NCI-H82 treated with DMSO at 0.1 percent for 48 hours (cell line): ENCODE data around the gene CXorf38.
"Not testable (repeated sequence)": the region's sequence is repeated elsewhere in the genome, so short reads cannot be mapped to it uniquely, and the experiment has no call there.

Source experiments
- DNase-seq: peaks from one replicate; lab custom pipeline; 2025; ENCODE audit not compliant: unreplicated experiment; lab: John Stamatoyannopoulos, UW

The CXorf38 gene

DNA sequence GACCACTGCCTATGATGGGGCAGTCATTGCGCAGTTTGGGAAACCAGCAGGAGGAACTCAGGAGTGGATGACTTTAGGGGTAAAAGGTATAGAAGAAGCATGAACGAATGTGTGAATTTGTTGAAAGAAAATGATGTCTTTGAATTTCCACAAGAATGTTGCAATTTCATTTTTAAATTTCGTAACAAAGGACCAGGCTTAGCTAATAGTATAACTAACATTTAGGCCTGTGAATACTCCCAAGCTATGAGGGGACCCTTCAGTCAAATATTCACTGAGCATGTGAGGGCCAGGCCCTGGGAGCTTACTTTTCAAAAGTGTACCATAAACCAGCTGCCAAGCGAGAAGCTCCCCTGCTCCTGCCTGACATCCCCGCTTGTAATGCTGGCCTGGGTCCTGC, 18.9 kb downstream of the CXorf38 start:
- DNase-seq = no peak

DNA sequence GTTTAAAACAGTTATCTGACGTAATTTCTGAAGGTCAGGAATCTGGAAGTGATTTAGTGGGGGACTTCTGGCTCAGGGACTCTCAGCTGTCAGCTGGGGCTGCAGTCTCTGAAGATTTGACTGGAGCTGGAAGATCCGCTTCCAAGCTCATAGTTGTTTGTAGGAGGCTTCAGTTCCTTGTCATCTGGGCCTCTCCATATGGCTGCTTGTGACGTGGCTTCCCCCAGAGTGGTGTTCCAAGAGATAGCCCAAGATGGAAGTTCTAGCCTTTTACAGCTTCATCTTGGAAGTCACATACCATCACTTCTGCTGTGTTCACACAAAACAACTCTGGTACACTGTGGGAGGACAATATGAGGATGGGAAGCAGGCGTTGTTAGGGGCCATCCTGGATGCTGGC, 22.1 kb downstream of the CXorf38 start:
- no peak for DNase-seq

DNA sequence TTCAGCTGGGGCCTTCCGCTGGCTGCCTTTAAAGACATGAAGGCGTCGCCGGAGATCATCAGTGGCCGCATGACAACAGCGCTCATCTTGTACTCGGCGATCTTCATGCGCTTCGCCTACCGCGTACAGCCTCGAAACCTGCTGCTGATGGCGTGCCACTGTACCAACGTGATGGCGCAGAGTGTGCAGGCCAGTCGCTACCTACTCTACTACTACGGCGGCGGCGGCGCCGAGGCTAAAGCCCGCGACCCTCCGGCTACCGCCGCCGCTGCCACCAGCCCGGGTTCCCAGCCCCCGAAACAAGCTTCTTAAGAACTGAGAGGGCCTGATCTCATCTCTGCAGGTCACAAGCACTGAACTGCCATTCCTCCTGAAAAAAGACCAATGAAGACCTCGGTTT, 23.7 kb downstream of the CXorf38 start:
- DNase-seq = no peak

DNA sequence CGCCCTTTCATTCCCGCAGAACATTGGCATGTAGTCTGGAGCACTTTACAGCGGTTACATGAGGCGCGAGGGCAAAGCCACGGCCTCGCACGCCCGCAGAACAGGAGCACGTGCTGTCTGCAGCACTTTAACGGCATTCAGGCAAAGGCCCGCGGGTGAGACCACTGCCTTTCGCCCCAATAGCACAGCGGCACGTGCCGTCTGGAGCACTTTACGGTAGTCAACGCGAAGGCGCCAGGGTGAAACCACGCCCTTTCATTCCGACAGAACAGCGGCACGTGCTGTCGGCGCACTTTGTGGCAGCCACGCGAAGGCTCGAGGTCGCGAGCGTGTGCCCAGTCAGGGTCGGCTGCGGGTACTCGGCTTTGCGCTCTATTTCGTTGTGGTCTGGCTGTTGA, 24.2 kb downstream of the CXorf38 start, which contains the start of gene MPC1L:
MPC1L (plus strand) TSS at position 290 of the 398 bp plus-strand sequence. CDS start 138 bp downstream, outside the sequence.
- DNase-seq = no peak

DNA sequence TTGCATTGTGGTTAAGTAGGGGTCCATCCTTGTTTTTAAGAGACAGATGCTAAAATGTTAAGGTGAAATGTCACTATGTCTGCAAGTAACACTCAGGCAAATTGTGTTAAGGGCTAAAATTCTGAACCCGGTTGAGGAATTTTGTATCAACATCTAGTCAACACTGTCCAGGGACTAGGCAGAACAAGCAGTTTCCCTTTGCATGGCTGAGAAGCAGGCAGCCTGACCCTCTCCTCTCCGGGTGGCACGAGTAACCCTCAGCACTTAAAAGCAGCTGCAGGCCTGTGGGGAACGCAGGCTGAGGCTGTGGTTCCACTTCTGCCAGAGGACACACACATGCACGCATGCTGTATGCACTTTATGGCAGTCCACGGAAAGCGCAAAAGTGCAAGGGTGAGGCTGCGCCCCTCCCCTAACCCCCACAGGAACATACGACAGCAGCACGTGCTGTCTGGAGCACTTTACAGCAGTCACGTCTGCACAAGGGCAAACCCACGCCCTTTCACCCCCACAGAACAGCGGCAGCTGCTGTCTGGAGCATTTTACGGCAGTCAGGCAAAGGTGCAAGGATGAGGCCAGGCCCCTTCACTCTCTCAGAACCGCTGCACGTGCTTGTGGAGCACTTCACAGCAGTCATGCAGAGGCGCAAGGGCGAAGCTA, 24.8 kb downstream of the CXorf38 start:
- DNase-seq = no peak

DNA sequence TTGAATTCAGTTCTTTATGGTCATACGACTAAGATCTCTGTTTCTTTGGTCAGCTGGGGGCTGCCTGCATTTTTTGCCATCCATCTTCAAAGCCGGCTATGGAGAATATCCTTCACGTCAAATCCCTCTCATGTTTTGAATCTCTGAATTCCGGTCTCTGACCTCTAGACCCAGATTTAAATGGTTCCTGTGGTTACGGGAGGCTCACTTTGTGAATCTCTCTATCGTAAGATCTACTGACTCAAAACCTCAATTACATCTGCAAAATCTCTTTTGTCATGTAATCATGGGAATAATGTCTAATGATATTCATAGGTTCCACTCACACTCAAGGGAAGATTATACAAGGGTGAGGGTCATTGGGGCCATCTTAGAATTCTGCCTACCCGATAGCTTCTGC, 29.8 kb downstream of the CXorf38 start:
- no peak for DNase-seq

DNA sequence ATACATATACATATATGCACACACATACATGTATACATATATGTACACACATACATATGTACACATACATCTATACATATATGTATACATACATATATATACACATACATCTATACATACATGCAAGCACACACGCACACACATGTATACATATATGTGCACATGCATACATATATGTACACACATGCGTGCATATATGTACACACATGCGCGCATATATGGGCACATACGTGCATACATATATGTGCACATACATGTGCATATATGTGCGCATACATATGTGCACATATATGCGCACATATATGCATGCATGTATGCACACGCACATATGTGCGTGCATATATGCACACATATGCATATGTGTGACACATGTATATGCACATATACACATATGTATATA, 31.4 kb downstream of the CXorf38 start:
- no peak for DNase-seq

DNA sequence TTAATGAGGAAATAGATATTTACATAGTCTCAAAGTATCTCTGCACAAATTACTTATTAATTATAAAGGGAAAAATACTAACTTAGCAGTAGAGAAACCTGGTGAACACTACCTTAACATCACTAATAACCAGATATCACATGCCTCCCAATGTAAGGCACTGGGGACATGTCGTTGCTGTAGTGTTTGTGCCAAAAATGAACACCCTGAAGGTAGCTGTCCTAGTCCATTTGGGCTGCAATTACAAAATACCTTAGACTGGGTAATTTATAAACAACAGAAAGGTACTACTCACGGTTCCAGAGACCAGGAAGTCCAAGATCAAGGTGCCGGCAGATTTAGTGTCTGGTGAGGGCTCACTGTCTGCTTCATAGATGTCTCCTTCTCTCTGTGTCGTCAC, 34.9 kb downstream of the CXorf38 start:
- no peak for DNase-seq

DNA sequence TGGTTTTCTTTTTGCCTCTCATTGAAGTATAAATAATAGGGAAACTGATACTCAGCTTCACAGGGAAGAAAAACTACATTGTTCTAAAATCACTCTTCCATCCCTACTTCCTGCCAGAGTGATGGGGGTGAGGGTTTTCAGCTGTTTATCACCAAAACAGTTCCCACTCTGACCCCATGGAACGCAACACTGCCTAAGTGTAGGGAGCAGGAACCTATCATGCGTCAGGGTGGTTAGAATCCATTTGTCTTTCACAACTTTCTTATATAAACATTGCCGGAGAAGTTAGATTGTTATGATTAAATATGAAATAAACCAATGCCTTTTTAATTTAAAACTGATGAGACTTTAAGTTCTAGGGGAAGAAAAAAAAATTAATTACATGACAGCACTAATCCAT, 40.0 kb downstream of the CXorf38 start:
- no peak for DNase-seq

DNA sequence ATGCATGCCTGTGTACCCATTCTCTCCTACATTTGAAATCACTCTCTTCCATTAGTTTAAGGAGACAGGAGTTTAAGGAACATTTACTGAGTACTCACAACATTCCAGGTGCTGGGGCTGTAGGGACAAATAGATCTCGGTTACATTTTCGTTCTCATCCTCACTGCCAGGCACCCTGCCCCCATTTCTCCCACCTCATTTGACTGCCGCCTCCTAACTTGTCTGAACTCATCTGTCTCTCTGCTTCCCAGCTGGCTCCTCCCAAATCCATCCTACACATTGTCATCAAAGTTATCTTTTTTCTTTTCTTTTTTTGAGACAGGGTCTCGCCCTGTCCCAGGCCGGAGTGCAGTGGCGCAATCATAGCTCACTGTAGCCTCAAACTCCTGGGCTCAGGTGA, 43.9 kb downstream of the CXorf38 start:
- DNase-seq = no peak

DNA sequence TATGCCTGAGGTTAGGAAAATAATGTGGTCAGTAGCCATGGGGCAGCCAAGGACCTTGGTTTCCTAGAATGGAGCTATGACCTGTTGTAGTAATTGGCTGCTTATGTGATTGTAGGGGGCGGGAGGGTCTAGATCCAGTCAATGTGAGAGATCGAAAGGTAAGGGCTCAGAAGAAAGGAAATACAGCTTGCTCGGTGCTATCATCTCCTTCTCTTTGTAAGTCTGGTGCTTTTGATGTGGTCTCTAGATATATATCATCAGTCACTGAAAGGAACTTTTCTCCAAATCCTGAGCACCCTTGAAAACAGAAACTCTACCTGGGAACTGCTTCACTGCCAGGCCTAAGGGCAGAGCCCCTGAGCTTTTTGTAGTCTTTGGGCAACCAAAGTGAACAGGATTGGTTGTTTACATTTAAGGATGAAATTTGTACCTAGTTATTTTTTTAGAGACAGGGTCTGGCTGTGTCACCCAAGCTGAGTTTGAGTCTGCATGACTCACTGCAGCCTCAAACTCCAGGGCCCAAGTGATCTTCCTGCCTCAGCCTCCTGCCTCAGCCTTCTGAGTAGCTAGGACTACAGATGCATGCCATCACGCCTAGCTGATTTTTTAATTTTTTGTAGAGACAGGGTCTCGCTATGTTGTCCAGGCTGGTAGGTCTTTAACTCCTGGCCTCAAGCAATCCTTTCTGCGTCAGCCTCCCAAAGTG, 57.6 kb downstream of the CXorf38 start:
- not testable (repeated sequence) for DNase-seq

DNA sequence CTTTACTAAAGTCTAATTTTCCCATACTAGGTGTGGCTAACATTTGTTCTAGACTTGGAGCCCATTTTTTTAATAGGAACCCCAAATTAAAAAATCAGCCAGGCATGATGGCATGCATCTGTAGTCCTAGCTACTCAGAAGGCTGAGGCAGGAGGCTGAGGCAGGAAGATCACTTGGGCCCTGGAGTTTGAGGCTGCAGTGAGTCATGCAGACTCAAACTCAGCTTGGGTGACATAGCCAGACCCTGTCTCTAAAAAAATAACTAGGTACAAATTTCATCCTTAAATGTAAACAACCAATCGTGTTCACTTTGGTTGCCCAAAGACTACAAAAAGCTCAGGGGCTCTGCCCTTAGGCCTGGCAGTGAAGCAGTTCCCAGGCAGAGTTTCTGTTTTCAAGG, 59.7 kb downstream of the CXorf38 start:
- DNase-seq = not testable (repeated sequence)

DNA sequence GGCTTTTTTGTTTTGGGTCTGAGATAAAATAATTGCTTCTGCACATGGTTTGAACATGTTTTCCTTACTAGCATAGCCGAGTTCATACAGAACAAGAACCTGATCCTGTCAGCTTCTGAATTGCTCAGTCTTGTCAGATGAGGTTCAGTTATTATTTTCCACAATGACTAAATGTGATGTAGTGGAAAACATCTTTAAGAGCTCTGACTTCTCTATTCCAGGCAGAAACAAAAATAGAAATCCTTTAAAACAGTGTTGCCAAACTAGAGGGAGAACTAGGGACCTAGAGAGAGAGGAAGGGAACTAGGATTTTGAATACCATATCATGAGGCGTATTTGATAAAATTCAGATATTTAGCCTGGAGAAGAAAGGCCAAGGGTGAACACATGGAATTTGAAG, 64.5 kb downstream of the CXorf38 start:
- DNase-seq = no peak

DNA sequence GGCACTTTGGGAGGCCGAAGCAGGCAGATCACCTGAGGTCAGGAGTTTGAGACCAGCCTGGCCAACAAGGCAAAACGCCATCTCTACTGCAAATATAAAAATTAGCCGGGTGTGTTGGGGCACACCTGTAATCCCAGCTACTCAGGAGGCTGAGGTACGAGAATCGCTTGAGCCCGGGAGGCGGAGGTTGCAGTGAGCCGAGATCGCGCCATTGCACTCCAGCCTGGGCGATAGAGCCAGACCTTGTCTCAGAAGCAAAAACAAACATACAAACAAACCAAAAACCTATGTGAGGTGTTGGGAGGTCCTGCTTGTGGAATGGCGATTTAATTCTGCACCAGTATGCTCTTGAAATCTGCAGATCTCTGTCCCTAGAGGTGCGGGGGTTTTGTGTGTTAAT, 65.2 kb downstream of the CXorf38 start:
- not testable (repeated sequence) for DNase-seq

DNA sequence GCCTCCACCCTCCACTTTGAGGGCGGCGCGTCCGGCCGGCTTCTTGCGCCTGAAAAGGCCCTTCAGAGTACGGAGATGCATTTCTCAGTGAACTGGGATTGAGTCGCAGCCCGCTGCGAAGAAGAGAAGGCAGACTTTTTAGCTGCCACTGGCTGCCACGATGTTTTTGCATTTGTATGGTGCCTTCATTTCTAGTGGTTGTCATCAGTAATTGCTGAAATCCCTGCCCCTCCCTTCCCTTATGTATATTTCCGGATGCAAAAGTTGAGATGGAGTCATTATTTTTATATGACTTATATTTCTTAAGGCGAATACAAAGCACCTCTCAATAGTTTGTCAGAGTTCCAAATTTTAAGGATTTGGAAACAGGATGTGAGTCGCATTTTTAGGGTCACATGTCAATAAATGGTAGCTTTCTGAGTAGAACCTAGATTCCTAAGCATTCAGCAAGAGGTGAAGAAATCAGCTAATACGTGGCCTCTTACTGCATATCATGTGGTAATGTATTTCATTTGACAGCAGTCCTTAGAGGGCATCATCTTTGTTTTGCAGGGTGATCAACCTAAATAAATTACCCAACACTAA, 65.9 kb downstream of the CXorf38 start:
- no peak for DNase-seq

DNA sequence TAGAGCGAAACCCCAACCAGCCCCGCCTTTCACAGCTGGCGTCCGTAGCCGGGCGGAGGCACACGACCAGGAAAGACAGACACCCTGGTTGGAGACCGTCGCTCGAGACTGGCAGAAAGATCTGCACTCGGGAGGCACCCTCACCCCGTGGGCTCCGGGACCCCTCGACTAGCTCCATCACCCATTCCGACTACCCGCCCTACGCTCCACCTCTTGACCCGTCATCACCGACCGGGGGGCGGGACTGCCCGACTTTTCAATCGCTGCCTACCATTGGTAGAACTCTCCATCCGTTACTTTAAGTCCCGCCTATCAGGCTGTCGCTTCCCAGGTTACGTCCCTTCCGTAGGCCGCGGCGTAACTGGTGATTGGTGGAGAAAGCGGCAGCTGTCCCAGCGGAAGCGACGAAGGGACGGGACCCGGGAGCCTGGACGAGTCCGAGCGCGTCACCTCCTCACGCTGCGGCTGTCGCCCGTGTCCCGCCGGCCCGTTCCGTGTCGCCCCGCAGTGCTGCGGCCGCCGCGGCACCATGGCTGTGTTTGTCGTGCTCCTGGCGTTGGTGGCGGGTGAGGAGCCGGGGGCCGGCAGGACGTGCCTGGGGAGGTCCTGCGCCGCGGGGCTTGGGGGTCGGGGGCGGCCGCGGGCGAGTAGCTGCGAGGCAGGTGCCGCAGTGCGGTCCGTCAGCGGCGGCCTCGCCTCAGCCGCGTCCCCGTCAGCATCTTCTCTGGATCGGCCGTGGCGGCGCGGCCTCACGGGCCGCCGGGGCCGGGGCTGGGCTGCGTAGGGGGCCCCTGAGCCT, 66.6 kb downstream of the CXorf38 start, which contains the start of gene ATP6AP2:
ATP6AP2 (plus strand) TSS at position 434 of the 799 bp plus-strand sequence; CDS start at position 530, 96 bp downstream.
- peak; percentile 91 for DNase-seq

DNA sequence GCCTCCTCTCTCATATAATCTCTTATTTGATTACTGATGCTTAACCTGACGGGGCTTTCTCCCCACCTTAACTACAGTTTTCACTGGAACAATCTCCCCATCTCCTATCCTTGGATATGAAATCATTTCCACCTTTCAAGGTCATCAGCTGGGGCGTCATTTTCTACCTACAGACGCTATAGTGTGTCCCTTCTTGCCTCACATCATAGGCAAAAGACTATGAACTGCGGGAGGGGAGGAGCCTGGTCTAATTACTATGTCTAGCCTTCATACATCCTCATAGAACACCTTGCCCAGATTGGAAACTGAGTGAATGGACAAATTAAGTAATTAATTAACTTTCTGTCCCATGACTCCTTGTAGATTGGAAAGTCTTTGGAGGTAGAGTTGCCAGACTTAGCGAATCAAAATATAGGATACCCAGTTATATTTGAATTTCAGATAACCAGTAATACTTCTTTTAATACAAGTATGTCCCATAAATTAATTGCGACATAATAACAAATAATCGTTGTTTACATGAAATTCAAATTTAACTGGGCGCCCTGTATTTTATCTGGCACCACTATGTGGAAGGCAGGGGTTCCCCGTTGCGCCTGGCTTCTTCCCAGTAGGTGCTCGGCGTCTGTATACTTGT, 67.3 kb downstream of the CXorf38 start:
- no peak for DNase-seq

DNA sequence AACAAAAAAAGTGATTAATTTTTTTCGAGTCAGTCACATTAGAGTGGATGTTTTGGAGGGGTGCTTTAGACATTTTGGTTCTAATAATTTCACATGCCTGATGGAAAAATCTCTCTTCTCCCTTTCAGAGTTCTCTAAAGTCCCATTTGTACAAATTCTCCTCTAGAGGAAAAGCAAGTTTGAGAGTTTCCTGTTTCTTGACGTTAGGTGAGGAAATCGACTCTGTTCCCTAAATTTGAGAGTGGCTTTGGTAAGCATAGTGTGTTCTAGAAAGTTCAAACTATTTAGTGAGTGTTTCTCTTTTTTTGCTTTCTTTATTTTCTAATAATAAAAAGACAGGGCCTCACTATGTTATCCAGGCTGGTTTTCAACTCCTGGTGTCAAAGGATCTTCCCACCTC, 68.2 kb downstream of the CXorf38 start:
- no peak for DNase-seq

DNA sequence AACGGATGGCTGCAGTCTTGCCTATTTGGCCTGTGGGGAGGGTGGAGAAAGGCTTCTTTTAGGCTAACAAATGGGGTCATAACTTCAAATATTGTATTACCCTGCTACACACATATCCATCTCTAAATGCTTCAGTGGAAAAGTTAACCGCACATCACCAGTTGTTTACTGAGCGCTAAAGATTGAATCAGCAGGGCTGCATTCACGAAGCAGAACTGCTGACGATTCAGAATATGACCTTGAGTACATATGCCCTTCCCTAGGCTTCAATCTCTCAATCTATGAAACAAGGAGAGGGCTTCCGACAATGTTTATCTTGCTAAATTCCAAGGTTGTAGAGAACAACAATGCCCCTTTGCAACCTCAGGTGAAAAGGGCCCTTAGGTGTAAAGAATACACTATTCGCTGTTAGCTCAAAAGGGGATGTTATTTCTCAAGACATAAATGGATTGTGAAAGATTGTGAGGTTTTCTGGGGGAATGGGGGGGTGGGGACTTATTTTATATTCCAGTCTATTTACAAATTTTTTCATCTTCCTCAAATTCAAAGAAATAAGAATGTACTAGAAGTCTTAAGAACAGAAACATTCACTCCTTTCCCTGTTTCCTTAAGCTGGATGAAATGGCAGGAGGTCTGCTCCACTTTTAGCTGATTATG, 69.2 kb downstream of the CXorf38 start:
- no peak for DNase-seq
